ENCODE data around the gene AGPAT2. TPM values are rescaled to one million over a fixed set of nuclear protein-coding genes. Genes with fewer than 3 reads are reported as not detected.

AGPAT2 gene
- total RNA-seq, 1 experiment from 2014 or later: 40.2 TPM

DNA sequence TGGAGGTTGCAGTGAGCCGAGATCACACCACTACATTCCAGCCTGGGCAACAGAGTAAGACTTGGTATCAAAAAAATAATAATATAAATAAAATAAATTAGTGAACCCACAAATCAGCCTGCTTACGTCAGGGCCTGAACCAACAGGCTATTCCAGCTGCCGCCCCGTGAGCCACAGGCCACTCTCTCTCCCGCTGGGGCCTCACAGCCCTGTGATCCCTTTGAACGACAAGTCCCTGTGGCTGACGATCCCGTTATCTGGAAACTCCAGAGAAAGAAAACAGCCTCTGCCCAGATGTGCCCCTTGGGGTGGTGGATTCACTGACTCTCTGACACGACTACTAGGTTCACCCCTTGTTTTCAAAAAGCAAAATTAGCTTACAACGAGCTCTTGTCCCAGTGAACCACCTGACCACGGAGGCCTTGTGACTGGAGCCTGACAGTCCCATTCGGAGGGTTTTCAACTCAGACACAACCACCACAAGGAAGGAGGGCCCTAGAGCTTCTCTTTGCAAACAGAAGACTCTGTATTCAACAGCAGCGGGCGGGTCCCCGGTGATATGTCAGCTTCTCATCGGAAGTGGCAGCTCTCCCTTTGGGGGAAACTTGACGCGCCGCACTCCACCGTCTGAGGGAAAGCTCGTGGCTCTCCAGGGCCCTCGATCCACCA, 20.7 kb upstream of the AGPAT2 start:
- CTCF ChIA-PET: interaction anchor here (0.5 to 1.9 kb wide), 4 partner anchors 21 to 386 kb away, joined by 3 to 8 read pairs (median 5); partner anchors contain the start of gene LCN8
- POLR2A ChIA-PET: no interaction called here

More for the DNA sequence above, 20.7 kb upstream of the AGPAT2 start:
- no peaks in the 10 kb centered on the region for H3K4me1 Mint-ChIP-seq
- no peak overlapping the region; the same call in 1 of the 2 replicates for H3K27ac Mint-ChIP-seq
- no peaks in the 10 kb centered on the region for H3K9me3 Mint-ChIP-seq
- ATAC-seq (no peak), DNase-seq (ENCODE audit: low spot score) (no peak)
- no peaks in the 10 kb centered on the region for H3K36me3 Mint-ChIP-seq
- TF ChIP-seq SMAD3 (CRISPR knock-in tag; IDR thresholded peaks at IDR 0.05; ENCODE audit: borderline replicate concordance) (no peak), HMGXB4 (CRISPR knock-in tag; IDR thresholded peaks at IDR 0.05) (no peak), MLX (CRISPR knock-in tag; IDR thresholded peaks at IDR 0.05) (no peak), ELF4 (CRISPR knock-in tag; IDR thresholded peaks at IDR 0.05; ENCODE audit: low read depth) (no peak), SMAD4 (CRISPR knock-in tag; IDR thresholded peaks at IDR 0.05) (no peak), JAZF1 (CRISPR knock-in tag; IDR thresholded peaks at IDR 0.05) (no peak), ZNF671 (CRISPR knock-in tag; IDR thresholded peaks at IDR 0.05) (no peak), ATF6 (CRISPR knock-in tag; IDR thresholded peaks at IDR 0.05) (no peak), NR1H2 (CRISPR knock-in tag; IDR thresholded peaks at IDR 0.05) (no peak), PRDM15 (CRISPR knock-in tag; IDR thresholded peaks at IDR 0.05) (no peak), FOXJ3 (CRISPR knock-in tag; IDR thresholded peaks at IDR 0.05; ENCODE audit: borderline replicate concordance) (no peak), ZNF396 (CRISPR knock-in tag; IDR thresholded peaks at IDR 0.05; ENCODE audit: borderline replicate concordance) (no peak), ZNF317 (CRISPR knock-in tag; IDR thresholded peaks at IDR 0.05; ENCODE audit: borderline replicate concordance, low read depth) (no peak), TEAD1 (CRISPR knock-in tag; IDR thresholded peaks at IDR 0.05) (no peak), SP1 (CRISPR knock-in tag; conservative IDR thresholded peaks at IDR 0.05) (no peak), ZNF232 (CRISPR knock-in tag; IDR thresholded peaks at IDR 0.05) (no peak), STAT6 (CRISPR knock-in tag; conservative IDR thresholded peaks at IDR 0.05; ENCODE audit: low read depth) (no peak)
- TF ChIP-seq, protein P1, sequence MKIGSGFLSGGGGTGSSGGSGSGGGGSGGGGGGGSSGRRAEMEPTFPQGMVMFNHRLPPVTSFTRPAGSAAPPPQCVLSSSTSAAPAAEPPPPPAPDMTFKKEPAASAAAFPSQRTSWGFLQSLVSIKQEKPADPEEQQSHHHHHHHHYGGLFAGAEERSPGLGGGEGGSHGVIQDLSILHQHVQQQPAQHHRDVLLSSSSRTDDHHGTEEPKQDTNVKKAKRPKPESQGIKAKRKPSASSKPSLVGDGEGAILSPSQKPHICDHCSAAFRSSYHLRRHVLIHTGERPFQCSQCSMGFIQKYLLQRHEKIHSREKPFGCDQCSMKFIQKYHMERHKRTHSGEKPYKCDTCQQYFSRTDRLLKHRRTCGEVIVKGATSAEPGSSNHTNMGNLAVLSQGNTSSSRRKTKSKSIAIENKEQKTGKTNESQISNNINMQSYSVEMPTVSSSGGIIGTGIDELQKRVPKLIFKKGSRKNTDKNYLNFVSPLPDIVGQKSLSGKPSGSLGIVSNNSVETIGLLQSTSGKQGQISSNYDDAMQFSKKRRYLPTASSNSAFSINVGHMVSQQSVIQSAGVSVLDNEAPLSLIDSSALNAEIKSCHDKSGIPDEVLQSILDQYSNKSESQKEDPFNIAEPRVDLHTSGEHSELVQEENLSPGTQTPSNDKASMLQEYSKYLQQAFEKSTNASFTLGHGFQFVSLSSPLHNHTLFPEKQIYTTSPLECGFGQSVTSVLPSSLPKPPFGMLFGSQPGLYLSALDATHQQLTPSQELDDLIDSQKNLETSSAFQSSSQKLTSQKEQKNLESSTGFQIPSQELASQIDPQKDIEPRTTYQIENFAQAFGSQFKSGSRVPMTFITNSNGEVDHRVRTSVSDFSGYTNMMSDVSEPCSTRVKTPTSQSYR (CRISPR knock-in tag; IDR thresholded peaks at IDR 0.05): no peak
- TF ChIP-seq, protein P2, sequence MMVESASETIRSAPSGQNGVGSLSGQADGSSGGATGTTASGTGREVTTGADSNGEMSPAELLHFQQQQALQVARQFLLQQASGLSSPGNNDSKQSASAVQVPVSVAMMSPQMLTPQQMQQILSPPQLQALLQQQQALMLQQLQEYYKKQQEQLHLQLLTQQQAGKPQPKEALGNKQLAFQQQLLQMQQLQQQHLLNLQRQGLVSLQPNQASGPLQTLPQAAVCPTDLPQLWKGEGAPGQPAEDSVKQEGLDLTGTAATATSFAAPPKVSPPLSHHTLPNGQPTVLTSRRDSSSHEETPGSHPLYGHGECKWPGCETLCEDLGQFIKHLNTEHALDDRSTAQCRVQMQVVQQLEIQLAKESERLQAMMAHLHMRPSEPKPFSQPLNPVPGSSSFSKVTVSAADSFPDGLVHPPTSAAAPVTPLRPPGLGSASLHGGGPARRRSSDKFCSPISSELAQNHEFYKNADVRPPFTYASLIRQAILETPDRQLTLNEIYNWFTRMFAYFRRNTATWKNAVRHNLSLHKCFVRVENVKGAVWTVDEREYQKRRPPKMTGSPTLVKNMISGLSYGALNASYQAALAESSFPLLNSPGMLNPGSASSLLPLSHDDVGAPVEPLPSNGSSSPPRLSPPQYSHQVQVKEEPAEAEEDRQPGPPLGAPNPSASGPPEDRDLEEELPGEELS (CRISPR knock-in tag; IDR thresholded peaks at IDR 0.05): no peak
- no peak overlapping the region for H3K4me3 Mint-ChIP-seq
- H3K27me3 Mint-ChIP-seq (ENCODE audit: low read depth): peaks cover 16% of the 10 kb centered on the region

All from WTC11 (cell line).